Inflammatory macrophage (primary cell): Measurements from ENCODE around the gene USP5.
"Not testable (repeated sequence)": the region's sequence is repeated elsewhere in the genome, so short reads cannot be mapped to it uniquely, and the experiment has no call there.

ENCODE experiments used
- DNase-seq, 2 donors: peaks; one replicate each; pipeline ENCODE4 v3.0.0-alpha.2; 2020 to 2022

The USP5 gene

DNA sequence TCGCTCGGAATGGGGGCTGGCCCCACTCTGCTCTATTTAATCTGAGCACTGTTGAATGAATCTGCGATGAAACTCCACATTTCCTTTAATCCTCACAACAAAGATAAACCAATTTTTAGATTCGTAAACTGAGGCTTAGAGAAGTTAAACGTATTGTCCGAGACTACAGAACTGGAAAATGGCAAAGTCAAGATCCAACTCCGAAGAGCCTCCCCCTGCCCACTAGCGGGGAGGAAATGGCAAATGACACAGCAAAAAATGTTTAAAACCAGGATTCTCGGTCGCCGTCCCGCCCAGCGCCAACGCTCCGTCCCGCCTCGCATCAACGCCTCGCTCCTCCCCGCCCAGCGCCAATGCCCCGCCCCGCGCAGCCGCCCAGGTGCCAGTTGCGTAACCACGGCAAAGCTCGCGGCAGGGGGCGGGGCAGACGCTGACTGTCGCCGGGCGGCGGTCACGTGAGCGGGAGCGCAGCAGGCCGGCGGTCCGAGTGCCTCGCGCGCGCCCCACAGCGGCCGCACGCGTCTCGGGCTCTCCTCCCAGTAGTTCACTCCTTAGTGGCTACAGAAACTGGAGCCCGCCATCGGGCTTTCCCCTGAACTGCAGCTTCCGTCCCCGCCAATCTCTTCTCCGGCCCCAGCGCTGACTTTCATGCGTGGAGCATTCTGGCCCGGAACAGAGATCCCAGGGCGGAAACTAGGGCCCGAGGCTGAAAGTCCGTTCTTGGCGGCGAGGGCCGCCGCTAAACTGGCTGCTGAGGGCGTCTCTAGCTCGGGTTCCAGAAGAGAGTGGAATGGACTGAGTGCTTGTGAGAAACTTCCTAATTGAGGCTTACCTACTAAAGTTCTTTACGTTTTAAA lies 39.1 kb downstream of the USP5 start:
- DNase-seq: peak; percentile 98

DNA sequence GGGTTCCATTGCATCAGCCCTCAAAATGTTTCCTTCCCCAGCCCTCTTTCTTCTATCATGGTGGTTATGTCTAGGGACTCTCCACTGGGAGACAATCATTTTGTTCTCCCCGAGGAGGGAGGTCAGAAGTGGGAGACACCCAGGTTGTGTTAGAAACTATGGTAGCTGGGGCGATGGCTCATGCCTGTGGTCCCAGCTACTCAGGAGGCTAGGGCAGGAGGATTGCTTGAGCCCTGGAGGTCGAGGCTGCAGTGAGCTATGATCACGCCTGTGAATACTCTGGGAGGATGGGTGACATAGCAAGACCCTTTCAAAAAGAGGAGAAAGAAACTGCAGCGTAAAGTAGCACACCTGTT lies 39.7 kb downstream of the USP5 start:
- DNase-seq: no peak

DNA sequence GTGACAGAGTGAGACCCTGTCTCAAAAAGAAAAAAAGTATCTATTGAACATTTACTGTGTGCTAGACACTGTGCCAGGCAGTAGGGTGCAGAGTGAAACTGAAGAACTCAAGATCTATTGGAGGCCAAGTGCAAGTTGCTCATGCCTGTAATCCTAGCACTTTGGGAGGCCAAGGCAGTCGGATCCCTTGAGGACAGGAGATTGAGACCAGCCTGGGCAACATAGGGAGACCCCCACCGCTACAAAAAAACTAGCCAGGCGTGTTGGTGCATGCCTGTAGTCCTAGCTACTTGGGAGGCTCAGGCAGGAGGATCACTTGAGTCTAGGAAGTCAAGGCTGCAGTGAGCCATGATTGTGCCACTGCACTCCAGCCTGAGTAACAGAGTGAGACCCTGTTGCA lies 40.7 kb downstream of the USP5 start:
- not testable (repeated sequence) for DNase-seq

DNA sequence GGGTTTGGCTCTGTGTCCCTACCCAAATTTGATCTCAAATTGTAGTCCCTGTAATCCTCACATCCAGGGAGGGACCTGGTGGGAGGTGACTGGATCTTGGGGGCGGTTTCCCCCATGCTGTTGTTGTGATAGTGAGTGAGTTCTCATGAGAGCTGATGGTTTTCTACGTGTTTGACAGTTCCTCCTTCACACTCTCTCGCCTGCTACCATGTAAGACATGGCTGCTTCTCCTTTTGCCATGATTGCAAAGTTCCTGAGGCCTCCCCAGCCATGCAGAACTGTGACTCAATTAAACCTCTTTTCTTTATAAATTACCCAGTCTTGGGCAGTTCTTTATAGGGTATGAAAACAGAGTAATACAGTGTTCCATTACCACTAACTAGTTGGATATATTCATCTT lies 42.4 kb downstream of the USP5 start:
- peak; percentile 58 to 70 for DNase-seq

DNA sequence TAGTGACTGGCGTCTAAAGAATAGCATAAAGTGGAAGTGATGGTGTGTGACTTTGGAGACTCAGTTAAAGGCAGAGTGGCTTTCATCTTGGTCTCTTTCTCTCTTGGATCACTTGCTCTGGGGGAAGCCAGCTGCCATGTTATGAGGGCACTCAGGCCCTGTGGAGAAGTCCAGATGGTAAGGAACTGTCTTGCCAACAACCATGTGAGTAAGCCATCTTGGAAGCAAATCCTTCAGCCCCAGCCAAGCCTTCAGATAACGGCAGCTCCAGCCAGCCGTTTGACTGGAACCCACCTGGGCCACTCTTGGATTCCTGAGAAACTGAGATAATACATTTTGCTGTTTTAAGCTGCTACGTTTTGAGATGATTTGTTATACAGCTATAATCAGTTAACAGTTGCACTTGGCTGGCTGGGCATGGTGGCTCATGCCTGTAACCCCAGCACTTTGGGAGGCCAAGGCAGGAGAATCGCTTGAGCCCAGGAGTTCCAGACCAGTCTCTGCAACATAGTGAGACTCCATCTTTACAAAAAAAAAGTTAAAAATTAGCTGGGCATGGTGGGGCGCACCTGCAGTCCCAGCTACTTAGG lies 45.0 kb downstream of the USP5 start:
- DNase-seq: no peak

DNA sequence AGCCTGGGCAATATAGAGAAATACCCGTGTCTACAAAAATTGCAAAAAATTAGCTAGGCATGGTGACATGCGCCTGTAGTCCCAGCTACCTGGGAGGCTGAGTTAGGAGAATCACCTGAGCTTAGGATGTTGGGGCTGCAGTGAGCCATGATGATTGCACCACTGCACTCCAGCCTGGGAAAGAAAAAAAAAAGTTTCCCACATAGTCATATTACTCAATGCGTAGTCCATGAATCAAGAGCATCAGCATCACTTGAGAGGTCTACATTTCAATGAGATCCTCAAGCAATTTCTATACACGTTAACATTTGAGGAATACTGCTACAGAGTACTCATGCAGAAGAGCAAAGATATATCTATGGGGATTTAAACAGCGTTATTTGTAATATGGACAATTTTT lies 47.5 kb downstream of the USP5 start:
- DNase-seq: no peak

DNA sequence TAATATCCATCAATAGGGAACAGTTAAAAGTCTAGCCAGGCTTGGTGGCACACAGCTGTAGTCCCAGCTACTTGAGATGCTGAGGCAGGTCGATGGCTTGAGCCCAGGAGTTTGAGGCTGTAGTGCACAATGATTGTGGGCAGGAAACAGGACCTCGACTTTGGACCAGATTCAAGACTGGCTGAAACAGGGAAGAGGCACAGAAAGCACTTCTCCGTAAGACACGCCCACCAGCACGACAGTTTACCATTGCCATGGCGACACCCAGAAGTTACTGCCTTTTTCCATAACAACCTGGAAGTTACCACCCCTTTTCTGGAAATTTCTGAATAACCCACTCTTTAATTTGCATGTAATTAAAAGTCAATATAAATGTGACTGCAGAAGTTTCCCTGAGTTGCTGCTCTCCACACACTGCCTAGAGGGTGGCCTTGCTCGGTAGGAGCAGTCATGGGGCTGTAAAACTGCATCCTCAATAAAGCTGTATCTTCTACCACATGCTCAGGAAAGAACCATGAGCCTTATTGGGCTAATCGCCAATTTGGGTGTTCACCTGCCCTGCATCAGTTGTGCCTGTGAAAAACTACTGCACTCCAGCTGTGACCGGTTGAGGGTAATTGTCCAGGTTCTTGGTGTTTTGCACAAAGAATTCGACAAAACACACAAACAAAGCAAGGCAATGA lies 48.0 kb downstream of the USP5 start:
- peak; percentile 84 to 88 for DNase-seq

DNA sequence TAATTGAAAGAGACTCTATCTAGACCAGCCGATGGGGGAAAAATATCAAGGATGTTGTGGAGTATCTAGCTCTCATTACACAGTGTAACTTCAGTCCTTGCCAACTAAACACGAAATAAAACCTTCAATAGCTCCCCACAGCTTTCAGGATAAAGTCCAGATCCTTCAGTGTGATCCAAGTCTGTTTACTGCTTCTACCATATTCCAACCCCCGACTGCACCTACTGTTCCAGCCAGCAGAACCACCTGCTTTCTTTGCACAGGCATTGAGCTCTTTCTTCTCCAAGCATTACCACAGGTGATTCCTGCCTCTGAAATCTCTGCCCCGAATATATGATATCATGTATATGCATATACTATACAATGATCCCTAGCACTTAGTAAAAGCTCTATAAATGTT lies 50.5 kb downstream of the USP5 start:
- no peak for DNase-seq

DNA sequence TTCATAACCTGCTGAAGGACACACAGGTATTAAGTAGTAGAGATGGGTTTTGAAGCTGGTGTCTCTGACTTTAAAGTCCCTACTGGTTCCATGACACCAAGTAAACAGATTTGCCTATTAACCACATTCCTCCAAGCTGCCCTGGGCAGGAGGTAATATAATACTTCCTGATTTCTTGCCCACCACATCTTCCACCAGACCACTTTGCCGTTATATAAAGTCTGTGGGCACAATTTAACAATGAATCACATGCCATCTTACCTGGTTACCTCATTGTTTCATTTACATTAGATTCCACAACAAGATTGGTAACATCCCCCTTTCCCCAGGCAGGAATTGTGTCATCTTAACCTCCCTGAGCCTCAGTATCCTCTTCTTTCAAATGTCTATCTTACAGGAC lies 51.8 kb downstream of the USP5 start:
- no peak for DNase-seq

DNA sequence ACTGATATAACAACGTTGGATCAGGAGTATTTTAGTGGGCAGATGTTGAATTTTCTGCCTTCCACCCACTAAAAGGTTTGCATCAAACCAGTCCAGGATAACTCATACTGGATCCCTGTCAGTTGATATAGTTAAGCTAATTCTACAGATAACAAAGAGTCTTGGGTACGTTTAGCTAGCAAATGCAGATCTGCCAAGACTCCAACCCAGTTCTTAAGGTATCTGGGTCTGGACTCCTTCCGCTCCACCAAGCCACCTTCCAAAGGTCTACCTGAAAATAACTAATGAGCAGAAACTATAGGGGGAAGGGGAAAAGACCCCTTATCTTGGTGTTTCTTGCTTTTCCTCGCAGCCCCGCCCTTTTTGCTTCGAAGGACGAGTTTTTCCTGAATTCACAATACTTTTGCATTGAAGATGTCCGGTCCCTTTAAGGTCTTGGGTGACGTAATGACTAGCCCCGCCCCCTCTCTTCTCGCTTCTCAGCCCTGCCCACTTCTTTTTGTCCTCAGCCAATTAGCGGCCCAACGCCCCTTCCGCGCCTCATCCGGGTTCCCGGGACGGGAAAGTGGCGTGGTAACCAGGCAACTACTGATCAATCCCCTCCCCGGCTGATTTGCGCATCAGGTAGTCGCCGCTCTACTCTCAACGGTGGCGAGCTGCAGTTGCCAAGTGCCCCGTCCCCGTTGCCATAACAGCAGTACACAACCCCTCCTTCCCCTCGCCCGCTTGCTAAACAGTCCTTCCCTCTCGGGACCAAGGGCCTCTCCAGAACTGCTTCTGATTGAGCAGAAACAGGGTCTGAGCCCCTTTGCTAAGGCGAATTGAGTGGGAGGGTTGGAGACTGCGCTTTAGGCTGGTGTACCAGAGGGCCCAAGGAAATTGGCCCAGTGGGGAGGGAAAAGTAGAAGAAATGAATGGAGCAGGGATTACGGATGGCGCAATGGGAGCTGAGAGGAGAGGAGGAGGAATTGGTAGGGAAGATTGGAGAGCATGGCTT lies 52.6 kb downstream of the USP5 start, which contains the start of gene LRRC23:
TSS of gene LRRC23 (plus strand) at position 543 of the 997 bp plus-strand sequence. CDS start 812 bp downstream, outside the sequence.
- DNase-seq: peak; percentile 95 to 97

DNA sequence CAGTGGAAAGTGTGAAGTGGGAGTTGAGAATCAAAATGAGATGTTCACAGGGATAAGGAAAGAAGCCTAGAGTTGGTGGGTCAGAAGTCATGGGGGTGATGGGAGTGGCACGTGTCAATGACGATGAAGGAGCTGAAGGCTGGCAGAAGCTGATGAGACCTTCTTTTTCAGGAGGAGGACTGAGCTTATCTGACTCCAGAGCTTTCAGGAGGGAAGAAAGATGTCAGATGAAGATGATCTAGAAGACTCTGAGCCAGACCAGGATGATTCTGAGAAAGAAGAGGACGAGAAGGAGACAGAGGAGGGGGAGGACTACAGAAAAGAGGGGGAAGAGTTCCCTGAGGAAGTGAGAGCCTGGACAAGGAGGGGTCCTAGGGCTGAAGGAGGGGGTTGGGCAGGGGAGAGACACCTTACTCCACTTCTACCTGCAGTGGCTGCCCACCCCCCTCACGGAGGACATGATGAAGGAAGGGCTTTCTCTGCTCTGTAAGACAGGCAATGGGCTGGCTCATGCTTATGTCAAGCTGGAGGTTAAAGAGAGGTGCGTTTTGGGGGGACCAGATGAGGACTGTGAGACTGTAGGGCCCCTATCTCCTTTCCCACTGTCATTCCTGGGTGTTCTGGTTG lies 53.6 kb downstream of the USP5 start:
- no peak for DNase-seq

DNA sequence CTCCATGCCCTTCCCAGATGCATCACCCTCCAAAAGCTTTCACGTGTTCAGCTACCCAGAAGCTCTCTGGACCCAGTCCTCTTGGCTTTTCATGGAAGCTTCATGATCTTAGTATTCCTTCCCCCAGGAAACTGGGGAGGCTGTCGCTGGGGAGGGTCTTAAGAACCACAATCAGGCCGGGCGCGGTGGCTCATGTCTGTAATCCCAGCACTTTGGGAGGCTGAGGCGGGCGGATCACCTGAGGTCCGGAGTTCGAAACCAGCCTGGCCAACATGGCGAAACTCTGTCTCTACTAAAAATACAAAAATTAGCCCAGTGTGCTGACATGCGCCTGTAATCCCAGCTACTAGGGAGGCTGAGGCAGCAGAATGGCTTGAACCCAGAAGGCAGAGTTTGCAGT lies 56.2 kb downstream of the USP5 start:
- DNase-seq: not testable (repeated sequence)

DNA sequence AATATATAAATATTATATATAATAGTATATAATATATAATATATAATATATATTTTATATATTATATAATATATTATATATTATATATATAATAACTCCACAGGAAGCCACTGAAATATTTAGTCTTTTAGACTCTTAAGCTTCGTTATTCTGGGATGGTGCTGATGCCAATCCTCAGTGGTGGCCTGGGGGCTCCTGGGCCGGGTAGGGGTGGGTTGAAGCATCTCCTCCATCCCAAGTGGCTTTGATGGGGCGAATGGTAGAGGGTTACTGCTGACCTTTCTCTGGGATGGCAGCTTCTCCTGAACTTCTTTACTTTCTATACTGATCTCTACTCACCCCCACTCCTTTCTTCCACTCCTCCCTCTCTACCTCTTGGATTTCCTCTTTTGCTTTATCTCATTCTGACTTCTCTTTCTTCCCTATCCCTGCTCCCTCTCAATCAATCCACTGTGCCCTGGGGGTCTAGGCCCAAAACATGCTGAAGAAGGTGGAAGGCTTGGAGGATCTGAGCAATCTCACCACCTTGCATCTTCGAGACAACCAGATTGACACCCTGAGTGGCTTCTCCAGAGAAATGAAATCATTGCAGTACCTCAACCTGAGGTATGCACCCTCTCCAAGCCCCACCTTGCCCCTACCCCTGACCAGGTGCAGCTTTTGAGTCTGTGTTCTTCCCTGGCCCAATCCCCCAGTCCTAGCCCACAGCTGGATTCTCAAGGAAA lies 57.6 kb downstream of the USP5 start:
- no peak for DNase-seq

DNA sequence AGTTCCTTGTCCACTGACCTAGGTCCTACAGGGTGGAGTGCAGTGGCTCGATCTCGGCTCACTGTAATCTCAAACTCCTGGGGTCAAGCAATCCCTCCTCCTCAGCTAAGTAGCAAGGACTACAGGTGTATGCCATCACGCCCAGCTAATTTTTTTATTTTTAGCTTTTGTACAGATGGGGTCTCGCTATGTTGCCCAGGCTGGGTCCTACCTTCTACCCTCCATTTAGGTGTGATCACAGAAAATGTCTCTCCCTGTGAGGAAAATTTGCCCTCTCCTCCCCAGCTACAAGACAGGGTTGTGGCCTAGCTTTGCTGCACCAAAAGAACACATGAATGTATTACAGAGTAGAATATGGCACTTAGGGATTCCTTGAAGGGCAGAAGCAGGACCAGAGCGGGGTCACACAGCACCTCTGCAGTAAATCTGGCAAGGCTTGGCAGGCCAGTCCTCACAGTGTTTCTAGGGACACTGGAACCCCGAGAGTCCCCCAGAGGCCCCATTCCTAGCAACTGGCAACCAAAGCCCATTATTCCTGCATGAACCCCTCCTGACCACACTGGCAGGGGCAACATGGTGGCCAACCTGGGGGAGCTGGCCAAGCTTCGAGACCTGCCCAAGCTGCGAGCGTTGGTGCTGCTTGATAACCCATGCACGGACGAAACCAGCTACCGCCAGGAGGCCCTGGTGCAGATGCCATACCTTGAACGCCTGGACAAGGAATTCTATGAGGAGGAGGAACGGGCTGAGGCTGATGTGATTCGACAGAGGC lies 60.4 kb downstream of the USP5 start:
- DNase-seq: no peak

DNA sequence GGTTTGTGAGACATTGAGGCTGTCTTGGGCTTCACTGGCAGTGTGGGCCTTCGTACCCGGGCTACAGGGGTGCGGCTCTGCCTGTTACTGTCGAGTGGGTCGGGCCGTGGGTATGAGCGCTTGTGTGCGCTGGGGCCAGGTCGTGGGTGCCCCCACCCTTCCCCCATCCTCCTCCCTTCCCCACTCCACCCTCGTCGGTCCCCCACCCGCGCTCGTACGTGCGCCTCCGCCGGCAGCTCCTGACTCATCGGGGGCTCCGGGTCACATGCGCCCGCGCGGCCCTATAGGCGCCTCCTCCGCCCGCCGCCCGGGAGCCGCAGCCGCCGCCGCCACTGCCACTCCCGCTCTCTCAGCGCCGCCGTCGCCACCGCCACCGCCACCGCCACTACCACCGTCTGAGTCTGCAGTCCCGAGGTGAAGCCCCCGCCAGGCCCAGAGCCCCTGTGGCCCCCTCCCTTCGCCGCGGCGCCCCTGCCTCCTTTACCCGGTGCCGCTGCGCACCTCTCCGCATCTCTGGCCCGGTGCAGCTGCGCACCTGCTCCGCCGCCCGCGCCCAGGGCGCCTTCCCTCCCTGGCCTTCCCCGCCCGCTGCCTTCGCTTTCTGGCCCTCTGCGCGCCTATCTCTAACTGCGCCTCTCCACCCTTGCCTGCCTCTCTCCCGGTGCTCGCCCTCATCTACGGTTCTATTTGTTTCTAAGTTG lies 62.4 kb downstream of the USP5 start, which contains the start of gene ENO2:
TSS of gene ENO2 (plus strand) at position 335 of the 701 bp plus-strand sequence. CDS start 1,253 bp downstream, outside the sequence.
- peak in 1 of 2 donors; percentile 52 for DNase-seq

DNA sequence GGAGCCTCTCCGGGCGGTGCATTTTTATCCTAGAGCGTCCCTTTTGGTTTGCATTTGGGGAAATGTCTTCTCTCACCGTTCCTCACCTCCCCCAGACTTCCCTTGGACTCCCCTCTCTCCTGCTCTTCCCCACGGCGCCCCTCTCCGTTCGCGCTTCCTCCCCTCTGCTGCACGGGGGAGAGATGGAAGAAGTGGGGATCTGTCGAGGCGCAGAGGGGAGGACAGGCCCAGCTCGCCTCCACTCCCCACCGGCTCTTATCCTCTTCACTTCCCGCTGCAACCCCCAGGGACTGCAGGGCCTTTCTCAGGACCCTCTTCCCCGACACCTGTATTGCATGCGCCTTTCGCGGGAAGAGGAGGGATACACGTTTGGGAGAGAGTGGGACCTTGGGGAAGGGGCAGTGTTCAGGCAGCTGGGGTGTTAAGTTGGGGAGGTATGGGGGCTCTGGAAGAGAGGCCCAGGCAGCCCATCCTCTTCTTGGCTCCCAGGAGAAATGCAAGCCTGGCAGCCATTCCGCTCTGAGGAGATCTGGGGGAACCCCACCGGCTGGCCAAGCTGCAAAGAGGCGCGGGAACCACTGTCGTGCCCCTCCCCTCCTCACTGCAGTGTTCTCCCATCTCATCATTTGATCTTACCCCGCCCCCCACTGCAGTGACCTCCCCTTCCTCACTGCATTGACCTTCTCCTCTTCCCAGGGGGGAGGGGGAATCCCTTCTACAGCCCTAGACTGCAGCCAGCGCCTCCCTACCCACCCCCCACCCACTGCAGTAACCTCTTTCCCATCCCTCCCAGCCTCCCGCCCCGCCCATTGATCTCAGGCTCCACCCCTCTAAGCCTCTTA lies 63.2 kb downstream of the USP5 start:
- no peak for DNase-seq

DNA sequence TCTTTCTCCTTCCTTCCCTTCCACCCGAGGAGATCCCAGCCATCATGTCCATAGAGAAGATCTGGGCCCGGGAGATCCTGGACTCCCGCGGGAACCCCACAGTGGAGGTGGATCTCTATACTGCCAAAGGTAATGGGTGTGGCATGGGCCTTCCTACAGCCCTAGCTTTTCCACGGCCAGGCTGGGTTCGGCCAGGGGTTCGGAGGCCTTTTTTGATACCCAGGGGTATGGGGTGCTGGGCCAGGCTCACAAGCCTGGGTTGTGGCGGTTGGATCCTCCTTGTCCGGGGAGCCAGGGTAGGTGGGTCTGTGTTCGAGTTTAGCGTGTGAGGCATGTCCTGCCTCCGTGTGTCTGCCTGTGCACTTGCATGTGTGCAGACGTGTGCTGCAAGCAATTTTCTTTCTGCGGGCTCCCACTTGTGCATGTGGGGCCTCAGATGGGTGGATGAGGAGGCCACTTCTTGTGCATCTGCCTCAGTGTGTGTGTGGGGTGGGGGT lies 63.9 kb downstream of the USP5 start:
- DNase-seq: no peak
